IPS-NIHi11 (cell line): Measurements from ENCODE around the gene PIAS1.
A peak's percentile ranks its signal among the peaks of the same experiment; 100 is the strongest.
"Not testable (repeated sequence)": the region's sequence is repeated elsewhere in the genome, so short reads cannot be mapped to it uniquely, and the experiment has no call there.

ENCODE experiments used
- DNase-seq: peaks from one replicate; pipeline ENCODE4 v3.0.0; 2012; ENCODE audit warnings: mixed read lengths, low spot score

Gene PIAS1

GRCh38 chr15:68204361-68204760 lies 150.2 kb downstream of the PIAS1 start:
- DNase-seq: no peak

DNA sequence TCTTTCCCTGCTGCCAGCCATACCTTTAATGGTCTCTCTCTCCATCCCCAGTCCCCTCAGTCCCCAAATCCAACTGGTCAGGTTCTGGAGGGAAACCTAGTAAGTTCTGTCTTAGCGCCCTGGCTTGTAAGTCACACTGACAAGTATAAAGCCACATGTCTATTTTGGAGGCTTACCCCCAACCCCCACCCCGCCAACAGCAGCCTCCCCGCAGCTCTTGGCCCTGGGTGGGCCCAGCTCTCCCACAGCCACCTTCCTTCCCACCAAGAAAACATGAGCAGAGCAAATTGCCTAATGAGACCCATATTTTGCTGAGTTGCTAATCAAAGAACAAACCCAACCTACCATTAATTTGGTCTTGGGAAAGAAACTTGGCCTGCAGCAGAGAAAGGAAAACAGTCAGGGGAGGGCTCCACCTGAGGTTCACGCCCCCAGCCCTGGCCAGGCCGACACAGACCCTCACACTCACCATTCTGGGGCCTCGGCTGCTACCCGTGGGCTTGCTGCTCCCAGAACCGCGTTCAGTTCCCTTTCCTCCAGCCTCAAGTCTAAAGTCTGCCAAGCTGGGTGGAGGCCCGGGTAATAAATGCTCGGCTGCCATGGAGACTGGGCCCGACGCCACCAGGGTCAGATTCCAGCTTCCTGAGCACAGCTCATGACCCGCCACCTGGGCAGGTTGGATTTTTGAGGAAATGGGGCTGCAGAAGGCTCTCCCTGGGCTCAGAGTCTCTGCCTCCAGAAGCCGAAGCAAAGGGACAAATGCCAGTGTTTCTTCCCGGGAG lies 150.9 kb downstream of the PIAS1 start, which contains the start of gene CALML4:
TSS of gene CALML4 (minus strand) at position 557 of the 782 bp plus-strand sequence. CDS start at position 472, 85 bp downstream.
- peak; percentile 60 for DNase-seq

DNA sequence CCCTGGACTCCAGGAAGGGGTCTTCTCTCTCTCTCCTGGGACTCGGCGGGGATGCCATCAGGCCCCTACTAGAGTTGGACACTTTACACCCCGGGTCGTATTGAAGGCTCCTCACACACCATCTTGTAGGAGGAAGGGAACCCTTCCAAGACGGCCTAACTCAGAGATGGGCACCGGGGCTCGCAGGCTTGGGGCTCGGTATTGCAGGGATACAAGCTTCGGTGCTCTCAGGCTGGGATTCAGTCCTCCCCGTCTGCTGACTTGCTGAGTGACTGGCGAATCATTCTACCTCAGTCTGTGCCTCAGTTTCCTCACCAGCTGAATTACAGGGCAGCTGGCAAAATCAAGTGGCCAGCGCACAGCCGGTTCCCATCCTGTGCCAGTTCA lies 151.4 kb downstream of the PIAS1 start:
- no peak for DNase-seq

DNA sequence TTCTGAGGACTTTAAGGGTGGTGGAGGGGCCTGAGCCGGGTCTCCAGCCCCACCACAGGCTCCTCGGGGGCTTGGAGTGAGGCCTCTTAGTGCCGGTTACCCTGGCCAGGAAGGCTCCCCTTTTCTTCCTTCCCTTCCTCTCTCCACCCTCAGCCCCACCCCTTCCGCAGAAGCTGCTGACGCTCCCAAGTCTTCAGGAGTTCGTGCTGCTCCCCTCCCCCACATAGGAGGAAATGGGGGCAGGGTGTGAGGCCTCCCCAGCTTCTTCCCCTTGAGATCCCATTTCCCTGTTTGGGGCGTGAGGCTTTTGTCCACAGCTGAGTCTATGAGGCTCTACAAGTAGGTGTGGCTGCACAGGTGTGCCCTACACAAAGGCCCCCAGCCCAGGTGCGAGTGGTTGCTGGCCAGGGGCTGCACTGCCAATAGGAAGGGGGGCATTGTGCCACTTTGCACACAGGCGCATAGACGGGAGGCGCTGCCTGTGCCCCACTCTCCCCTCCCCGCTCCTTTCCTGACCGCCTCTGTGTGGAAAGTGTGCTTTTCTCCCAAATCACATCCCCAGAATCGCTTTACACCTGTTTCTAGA lies 151.9 kb downstream of the PIAS1 start:
- peak; percentile 72 for DNase-seq

DNA sequence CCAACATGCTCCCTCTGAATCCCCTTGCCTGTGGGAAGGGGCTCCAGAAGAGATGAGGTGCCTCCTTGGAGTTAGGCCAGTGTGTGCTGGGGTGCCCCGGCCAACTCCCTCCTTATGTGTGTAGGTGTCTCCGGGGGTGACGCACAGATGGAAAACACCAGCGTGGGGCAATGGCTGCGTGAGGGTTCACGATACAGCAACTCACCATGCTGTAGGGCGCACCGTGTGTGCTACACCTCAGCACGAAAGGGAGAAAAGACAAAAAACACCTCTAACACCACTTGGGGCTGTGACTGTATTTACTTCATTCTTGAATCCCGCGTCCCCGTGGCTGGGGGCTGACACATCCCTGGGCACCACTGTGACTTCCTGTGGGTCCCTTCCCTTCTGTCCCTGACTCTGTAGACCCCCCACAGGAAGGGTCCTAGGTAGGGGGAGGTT lies 152.6 kb downstream of the PIAS1 start:
- DNase-seq: no peak

- DNase-seq: no peak
Measured at GRCh38 chr15:68207176-68207935, 153.2 kb downstream of the PIAS1 start.

GRCh38 chr15:68208136-68208535 lies 154.0 kb downstream of the PIAS1 start:
- no peak for DNase-seq

GRCh38 chr15:68208636-68209240 lies 154.6 kb downstream of the PIAS1 start:
- no peak for DNase-seq

DNA sequence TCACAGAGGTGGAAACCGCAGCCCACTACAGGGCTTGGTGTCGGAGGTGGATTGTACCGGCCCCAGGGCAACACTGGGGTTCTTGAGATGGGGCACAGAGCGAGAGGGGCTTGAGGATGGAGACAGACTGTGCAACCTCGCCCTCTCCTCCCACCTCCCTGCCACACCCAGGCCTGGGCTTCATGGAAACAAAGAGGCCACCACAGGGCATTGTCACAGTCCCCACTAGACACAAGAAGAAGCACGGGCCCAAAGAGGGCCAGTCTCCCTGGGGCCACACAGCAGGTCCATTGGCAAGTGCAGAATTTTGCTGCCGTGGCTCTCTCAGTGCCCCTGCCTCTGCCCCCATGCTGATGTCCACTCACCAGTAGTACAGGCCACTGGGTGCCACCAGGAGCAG lies 155.2 kb downstream of the PIAS1 start:
- no peak for DNase-seq

GRCh38 chr15:68209735-68210408 lies 155.8 kb downstream of the PIAS1 start:
- DNase-seq: no peak

- no peak for DNase-seq
Measured at GRCh38 chr15:68210409-68210756, 156.3 kb downstream of the PIAS1 start.

GRCh38 chr15:68210821-68211655 lies 156.9 kb downstream of the PIAS1 start:
- DNase-seq: peak; percentile 89

- no peak for DNase-seq
Measured at GRCh38 chr15:68211656-68212320, 157.7 kb downstream of the PIAS1 start.

DNA sequence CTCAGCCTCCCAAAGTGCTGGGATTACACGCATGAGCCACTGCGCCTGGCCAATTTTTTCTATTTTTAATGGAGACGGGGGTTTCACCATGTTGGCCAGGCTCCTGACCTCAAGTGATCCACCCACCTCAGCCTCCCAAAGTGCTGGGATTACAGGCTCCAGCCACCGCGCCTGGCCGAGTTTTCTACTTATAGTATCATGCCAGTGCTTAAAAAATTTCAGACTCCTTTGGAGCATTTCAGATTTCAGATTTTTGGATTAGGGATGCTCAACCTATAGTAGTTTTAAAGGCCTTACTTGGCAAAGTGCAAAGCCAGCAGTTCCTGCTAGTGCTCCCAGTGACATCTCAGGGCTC lies 159.4 kb downstream of the PIAS1 start:
- DNase-seq: not testable (repeated sequence)

- no peak for DNase-seq
Measured at GRCh38 chr15:68213991-68214837, 160.1 kb downstream of the PIAS1 start.

- no peak for DNase-seq
Measured at GRCh38 chr15:68214838-68215254, 160.7 kb downstream of the PIAS1 start.

GRCh38 chr15:68217341-68217740 lies 163.2 kb downstream of the PIAS1 start:
- no peak for DNase-seq

- no peak for DNase-seq
Measured at GRCh38 chr15:68218331-68218730, 164.2 kb downstream of the PIAS1 start.
